Stromal cell of bone marrow (primary cell): ENCODE measurements around the gene DPP4.
"Not testable (repeated sequence)": the region's sequence is repeated elsewhere in the genome, so short reads cannot be mapped to it uniquely, and the experiment has no call there.

ENCODE experiments used
- DNase-seq: peaks from one replicate; pipeline ENCODE4 v3.0.0-alpha.2; 2012; ENCODE audit warnings: low read depth

The DPP4 gene

GRCh38 chr2:161988589-161988988, 85.4 kb downstream of the DPP4 start:
- DNase-seq: no peak

- DNase-seq: no peak
Observed at GRCh38 chr2:161987311-161987710, 86.7 kb downstream of the DPP4 start.

DNA sequence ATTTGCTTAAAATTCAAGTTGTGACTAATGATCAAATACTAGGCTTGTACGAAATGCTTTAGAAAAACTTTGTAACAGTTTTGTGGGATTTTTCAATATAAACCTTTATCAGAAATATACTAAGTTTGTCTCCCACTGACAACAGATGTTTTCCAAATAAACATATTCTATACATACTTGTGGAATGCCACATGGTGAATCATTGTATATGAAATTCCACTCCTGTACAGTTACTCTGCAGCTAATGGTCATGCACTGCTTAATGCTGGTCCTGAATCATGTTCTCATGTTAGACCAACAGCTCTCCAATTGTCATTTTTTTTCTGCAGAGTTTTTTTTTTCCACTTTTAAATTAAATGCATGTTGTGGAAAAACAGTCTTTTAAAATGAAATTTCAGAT, 90.1 kb downstream of the DPP4 start:
- DNase-seq: no peak

GRCh38 chr2:161983331-161983651, 90.7 kb downstream of the DPP4 start:
- DNase-seq: no peak

DNA sequence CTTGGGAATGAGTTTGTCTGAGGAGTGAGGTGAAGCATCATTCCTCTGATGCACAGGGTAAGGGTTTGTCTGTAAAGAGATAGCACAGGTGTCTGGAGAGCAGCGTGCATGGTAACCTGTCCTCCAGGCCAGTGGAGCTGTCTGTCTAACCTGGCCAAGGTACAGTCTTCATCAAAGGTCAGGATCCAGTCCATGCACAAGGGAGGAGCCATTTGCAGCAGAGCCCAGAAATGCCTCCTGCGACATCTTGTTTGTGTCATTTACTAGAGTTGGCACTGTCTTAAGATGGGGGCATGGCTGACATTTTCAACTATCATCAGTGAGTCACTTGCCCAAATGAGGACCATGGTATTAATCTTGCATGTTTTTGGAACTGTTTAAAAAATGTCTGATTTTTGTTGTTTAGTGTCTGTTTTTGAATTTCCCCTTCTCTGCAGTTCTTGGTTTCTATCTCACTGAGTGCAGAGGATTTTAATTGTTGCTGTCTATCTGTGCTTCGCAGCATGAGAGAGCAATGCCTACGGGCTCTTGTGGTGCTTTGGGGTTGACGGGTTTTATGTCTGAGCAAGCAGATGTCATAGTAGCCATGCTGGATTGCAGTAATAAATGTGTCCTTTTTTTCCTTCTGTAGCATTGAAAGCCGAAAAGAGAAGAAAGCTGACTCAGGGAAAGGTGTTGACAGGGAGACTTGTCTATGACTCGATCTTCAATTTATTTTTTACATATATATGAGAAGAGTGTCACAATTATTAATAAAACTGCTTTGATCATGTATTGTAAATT, 91.3 kb downstream of the DPP4 start:
- no peak for DNase-seq

DNA sequence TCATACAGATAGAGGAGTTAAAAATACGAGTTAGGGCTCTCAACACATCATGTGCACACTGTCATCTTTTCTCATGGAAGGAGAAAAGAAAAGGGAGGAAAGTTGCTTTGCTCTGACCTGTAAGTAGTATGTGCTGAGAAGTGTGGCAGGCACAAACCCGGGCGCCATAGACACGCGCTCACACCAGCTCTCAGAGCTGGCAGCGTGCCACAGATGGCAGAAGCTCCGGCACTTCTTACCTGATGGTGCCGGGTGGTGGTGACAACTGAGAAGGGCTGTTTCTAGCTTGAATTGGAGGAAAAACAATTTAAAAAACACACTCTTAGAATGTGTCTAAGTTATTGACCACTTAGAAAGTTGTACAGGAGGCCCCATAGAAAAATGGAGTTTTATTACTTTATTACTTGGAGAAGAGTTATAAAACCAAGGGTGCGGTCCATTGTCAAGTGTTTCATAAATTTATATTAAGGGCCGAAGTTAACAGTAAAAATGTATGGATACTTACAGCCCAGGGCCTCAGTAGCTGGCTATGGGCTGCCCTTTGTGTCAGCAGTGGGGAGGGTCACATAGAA, 92.2 kb downstream of the DPP4 start:
- no peak for DNase-seq

- DNase-seq: no peak
Observed at GRCh38 chr2:161980976-161981375, 93.0 kb downstream of the DPP4 start.

GRCh38 chr2:161979490-161979889, 94.5 kb downstream of the DPP4 start:
- no peak for DNase-seq

DNA sequence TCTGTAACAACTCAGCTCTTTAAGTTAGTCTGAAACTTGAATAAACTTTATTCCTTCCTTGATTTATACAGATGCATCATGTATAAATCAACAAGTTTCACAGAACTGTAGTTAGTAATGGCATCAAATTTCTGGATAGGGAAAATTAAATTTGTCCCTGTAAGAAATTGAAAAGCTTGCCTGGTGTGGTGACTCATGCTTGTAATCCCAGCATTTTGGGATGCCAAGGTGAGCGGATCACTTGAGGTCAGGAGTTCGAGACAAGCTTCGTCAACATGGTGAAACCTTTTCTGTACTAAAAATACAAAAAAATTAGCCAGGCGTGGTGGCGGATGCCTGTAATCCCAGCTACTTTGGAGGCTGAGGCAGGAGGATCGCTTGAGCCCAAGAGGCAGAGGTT, 96.1 kb downstream of the DPP4 start:
- not testable (repeated sequence) for DNase-seq

DNA sequence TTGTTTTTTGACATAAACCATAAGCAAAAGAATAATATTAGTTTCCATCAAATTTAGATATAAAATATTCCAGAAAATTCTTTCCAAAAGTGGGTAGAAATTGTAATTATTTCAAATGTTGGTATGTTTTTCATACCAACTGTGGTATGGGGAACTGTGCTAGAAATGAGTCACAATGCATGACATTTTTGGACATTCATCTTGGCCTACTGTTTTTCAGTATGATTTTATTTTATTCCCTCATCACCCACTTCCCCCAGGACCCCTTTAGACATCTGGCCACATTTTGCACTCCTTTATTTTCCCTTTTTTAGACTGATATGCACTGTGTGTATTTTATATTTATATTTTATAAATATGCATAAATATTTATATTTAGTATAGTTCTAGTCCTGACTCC, 97.1 kb downstream of the DPP4 start:
- DNase-seq: no peak

DNA sequence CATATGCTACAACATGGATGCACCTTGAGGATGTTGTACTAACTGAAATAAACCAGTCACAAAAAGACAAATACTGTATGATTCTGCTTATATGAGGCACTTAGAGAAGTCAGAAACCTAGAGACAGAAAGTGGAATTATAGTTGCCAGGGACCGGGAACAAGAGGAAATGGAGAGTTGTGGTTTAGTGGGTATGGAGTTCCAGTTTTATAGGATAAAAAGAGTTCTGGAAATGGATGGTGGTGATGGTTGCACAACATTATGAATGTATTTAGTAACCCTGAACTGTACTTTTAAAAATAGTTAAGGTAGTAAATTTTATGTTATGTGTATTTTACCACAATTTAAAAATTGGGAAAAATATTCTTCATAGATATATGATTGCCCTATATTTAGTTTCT, 97.7 kb downstream of the DPP4 start:
- no peak for DNase-seq

GRCh38 chr2:161975813-161976160, 98.2 kb downstream of the DPP4 start:
- DNase-seq: no peak

- no peak for DNase-seq
Observed at GRCh38 chr2:161975062-161975812, 98.8 kb downstream of the DPP4 start.

GRCh38 chr2:161974461-161974860, 99.6 kb downstream of the DPP4 start:
- DNase-seq: no peak

- no peak for DNase-seq
Observed at GRCh38 chr2:161972866-161973265, 101.1 kb downstream of the DPP4 start.

- DNase-seq: no peak
Observed at GRCh38 chr2:161972232-161972631, 101.8 kb downstream of the DPP4 start.

DNA sequence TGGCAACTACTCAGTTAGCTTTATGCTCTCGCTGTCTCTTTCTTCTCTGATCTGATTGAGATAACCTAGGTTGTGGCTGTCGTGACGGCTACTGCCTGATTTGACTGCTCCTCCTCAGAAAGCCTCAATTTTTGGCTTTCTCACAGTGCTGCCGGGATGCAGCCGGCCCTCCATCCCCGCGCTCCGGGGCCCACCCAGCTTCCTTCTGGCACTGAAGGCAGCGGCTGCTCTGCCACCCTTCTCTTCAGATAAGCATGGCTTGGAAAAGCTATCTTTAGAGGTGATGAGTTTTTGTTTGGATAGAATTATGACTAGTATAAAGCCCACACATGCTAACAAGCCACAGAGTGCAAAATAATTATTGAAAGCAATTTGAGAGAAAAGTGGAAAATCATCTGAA, 102.5 kb downstream of the DPP4 start:
- no peak for DNase-seq

- no peak for DNase-seq
Observed at GRCh38 chr2:161969159-161969558, 104.9 kb downstream of the DPP4 start.

DNA sequence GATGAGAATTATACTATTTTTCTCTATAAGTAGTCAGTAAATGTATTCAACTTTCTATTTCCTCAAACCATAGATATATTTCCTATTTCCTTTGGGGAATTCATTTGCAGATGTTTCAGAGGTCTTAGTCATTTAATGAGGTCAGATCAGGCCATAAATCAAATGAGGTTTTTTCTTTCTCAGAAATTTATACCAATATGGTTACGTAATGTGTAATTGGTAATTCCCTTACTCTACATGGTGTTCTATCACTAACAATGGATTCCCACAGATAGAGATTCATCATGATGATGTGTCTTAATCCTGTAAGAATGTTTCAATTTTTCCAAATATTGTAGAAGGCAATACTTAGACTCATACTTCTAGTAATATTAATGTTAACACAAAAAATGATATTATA, 108.0 kb downstream of the DPP4 start:
- peak; percentile 9 for DNase-seq

DNA sequence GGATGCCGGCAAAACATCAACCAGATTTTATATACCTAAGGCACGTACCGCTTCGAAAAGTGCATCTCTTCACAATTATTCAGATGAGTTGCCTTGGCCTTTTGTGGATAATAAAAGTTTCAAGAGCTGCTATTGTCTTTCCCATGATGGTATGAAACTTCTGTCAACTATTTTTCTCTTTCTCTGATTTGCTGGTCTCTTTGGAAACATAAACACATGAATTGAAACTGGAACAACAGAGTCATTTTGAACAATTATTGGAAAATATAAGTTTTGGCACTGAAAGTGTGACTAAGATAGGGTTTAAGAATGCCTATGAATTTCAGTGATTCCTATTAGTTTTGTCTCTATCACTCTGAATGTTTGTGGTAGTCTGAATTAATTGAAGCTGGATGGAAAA, 109.9 kb downstream of the DPP4 start:
- no peak for DNase-seq

DNA sequence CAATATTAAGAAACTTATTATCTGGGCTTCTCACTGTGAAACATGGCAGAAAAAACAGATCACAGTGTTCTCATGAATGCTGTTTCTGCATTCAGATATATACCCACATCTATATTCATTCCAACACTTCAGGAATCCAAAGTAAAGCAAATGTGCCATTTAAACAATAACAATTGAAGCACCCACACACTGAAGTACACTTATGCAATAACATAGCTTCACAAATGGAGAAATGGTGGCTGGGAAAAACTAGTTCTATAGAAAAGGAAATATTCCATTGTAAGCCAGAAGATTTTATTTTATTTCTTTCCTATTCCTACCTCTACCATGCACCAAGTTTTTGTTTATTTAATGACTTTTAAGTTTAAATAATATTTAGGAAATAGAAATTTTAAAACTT, 111.9 kb downstream of the DPP4 start:
- no peak for DNase-seq

DNA sequence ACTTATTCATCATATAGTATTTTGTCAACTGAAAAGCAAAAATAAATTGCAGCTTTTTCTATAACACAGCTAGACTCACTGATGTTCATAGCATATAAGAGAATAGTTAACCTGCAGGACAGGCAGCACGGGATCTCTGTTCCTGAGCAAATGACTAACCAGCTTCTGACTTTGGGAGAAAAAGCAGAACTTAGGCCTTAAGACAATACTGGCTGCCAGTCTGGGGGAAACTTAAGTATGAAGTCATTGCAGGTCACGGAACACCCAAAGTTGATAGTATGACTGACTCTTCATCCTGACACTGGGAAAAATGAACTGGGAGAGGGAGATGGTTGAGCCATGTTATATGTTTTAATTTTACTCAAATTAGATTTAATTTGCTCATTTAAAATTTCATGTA, 113.0 kb downstream of the DPP4 start:
- no peak for DNase-seq

DNA sequence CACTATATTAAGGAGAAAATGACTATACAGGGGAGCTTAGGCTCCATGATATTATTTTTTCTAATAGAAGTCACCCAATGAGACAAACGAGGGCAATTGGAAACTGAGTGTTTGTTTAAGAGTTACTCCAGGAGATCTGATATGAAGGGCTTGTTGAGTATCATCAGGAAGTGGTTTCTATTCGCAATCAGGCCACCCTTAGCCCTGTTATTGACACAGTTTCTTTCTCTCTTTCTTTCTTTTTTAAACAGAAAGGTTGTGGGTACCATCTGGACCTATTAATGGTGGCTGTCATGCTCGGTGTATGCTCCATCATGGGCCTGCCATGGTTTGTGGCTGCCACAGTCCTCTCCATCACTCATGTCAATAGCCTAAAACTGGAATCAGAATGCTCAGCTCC, 117.3 kb downstream of the DPP4 start:
- DNase-seq: no peak

GRCh38 chr2:161955211-161955610, 118.8 kb downstream of the DPP4 start:
- DNase-seq: no peak
